Adrenal gland (tissue), 5 donors: ENCODE results near the gene AGPAT4.

ENCODE experiments used
- POLR2A ChIP-seq, 2 donors: fragments of 450-650 bp; IDR thresholded peaks; one replicate each; pipeline ENCODE4 v1.6.1; 2017; ENCODE audit warnings: antibody characterized with exemption in 2 of 2, mild to moderate bottlenecking in 2 of 2, moderate library complexity in 1 of 2
- TF ChIP-seq, protein P1 (sequence below), 6 experiments: fragments of 450-650 bp in 4 of 6; fragments of 200-600 bp in 2 of 6; sonication (generic) in 1 of 6; IDR thresholded peaks; 1 replicate in 5 of 6; 2 replicates in 1 of 6; pipeline versions ENCODE4 v1.5.1 to v1.8.0; 2016 to 2021; ENCODE audit warnings: antibody characterized with exemption in 6 of 6, mild to moderate bottlenecking in 2 of 6, moderate library complexity in 1 of 6
- donor health status: DM: no; HTN: no; CAD: no.

DNA sequence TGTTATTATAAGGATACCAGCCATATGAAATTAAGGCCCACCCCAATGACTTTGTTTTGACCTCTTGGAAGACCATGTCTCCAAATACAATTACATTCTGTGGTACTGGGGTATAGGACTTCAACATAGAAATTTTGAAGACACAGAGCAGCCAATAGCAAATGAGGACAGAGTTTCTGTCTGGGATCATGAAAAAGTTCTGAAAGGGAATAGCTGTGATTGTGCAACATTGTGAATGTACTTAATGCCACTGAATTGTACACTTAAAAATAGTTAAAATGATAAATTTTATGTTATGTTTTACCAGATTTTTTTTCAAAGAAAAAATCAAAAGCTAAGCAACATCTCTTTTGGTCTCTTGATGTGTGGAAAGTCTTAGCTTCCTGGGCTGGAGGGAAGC, 27.0 kb upstream of the AGPAT4 start:
- TF ChIP-seq, protein P1, sequence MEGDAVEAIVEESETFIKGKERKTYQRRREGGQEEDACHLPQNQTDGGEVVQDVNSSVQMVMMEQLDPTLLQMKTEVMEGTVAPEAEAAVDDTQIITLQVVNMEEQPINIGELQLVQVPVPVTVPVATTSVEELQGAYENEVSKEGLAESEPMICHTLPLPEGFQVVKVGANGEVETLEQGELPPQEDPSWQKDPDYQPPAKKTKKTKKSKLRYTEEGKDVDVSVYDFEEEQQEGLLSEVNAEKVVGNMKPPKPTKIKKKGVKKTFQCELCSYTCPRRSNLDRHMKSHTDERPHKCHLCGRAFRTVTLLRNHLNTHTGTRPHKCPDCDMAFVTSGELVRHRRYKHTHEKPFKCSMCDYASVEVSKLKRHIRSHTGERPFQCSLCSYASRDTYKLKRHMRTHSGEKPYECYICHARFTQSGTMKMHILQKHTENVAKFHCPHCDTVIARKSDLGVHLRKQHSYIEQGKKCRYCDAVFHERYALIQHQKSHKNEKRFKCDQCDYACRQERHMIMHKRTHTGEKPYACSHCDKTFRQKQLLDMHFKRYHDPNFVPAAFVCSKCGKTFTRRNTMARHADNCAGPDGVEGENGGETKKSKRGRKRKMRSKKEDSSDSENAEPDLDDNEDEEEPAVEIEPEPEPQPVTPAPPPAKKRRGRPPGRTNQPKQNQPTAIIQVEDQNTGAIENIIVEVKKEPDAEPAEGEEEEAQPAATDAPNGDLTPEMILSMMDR (IDR thresholded peaks at IDR 0.05) = no peak
- no peak for TF ChIP-seq POLR2A (IDR thresholded peaks at IDR 0.05)
